Endothelial cell of umbilical vein (primary cell): ENCODE results near the gene CDC16. TPM values are rescaled to one million over a fixed set of nuclear protein-coding genes. Genes with fewer than 3 reads are reported as not detected.

Experiments
- Bru-seq: library from RNA; stranded (reverse); fragments of 400-500 nt; gene quantifications from one replicate; lab custom pipeline; 2021; lab: Mats Ljungman, UMichigan
- BruChase-seq, 2 experiments: library from RNA; stranded (reverse); fragments of 400-500 nt; gene quantifications; one replicate each; lab custom pipeline; 2021; lab: Mats Ljungman, UMichigan
- BruUV-seq: library from RNA; stranded (reverse); fragments of 400-500 nt; replicated peaks from 2 replicates; lab custom pipeline; 2021; lab: Mats Ljungman, UMichigan
- CTCF ChIA-PET: fragments of 300-600, 350-600 bp; sonication (Branson Sonifier 250); formaldehyde crosslinking; loops from one replicate; lab custom pipeline; 2021; ENCODE audit warnings: antibody characterized with exemption, inconsistent platforms; lab: Charles Lee
- POLR2A ChIA-PET: fragments of 300-600, 350-600 bp; sonication (Branson Sonifier 250); formaldehyde crosslinking; loops from one replicate; lab custom pipeline; 2021; ENCODE audit warnings: antibody characterized with exemption, inconsistent platforms; lab: Charles Lee
- DNase-seq: peaks from one replicate; pipeline ENCODE4 v3.0.0-alpha.2; 2011; ENCODE audit warnings: low read depth, low spot score
- FAIRE-seq: peaks from 2 replicates; lab custom pipeline; 2011; peaks lifted over from hg19 to GRCh38; lab: Jason Lieb, UNC
- H2AFZ ChIP-seq: 2 replicates; pipeline ENCODE4 v1.6.0; 2012; ENCODE audit warnings: low read depth, low read length, control low read depth, inconsistent platforms
- H3K27ac ChIP-seq: 2 replicates; pipeline ENCODE4 v1.5.1; 2011; ENCODE audit warnings: low read depth, mild to moderate bottlenecking, control low read depth, low read length, moderate library complexity; ENCODE audit not compliant: insufficient read depth
- H3K27me3 ChIP-seq, 2 experiments: 2 replicates each; pipeline versions ENCODE4 v1.6.0 to v1.6.1; 2011; ENCODE audit warnings: low read length in 2 of 2, mixed read lengths in 1 of 2; ENCODE audit not compliant: control insufficient read depth in 2 of 2, insufficient read depth in 2 of 2
- H3K36me3 ChIP-seq, 2 experiments: 2 replicates in 1 of 2; 3 replicates in 1 of 2; pipeline ENCODE4 v1.5.1; 2011; ENCODE audit warnings: low read length in 2 of 2, mild to moderate bottlenecking in 1 of 2, moderate library complexity in 1 of 2; ENCODE audit not compliant: control insufficient read depth in 2 of 2, insufficient read depth in 2 of 2; ENCODE audit errors: extremely low read depth in 1 of 2
- H3K4me1 ChIP-seq: 3 replicates; pipeline ENCODE4 v1.5.1; 2011; ENCODE audit warnings: mild to moderate bottlenecking, low read length; ENCODE audit not compliant: control insufficient read depth, insufficient read depth; ENCODE audit errors: extremely low read depth
- H3K4me2 ChIP-seq: 2 replicates; pipeline ENCODE4 v1.6.1; 2011; ENCODE audit warnings: low read length, control low read depth, mixed read lengths; ENCODE audit not compliant: insufficient read depth
- H3K4me3 ChIP-seq, 3 experiments: fragments of 200-600 bp in 1 of 3; sonication (generic), shearing (Covaris generic) in 1 of 3; replicated peaks in 1 of 3; 2 replicates each; pipeline ENCODE4 v1.5.1; 2011 to 2016; ENCODE audit warnings: control low read depth in 3 of 3, low read length in 3 of 3, mild to moderate bottlenecking in 2 of 3, inconsistent platforms in 1 of 3, low read depth in 1 of 3, moderate library complexity in 1 of 3; ENCODE audit not compliant: insufficient read depth in 1 of 3
- H3K79me2 ChIP-seq: 2 replicates; pipeline ENCODE4 v1.6.0; 2012; ENCODE audit warnings: low read length, inconsistent platforms; ENCODE audit not compliant: control insufficient read depth, insufficient read depth
- H3K9ac ChIP-seq: replicated peaks from 2 replicates; pipeline ENCODE3; 2011; ENCODE audit warnings: low read length, control low read depth; ENCODE audit not compliant: insufficient read depth; ENCODE audit errors: extremely low read depth
- H3K9me1 ChIP-seq: replicated peaks from 3 replicates; pipeline ENCODE4 v1.6.0; 2011; ENCODE audit warnings: mild to moderate bottlenecking, low read length; ENCODE audit not compliant: control insufficient read depth, insufficient read depth; ENCODE audit errors: extremely low read depth
- H3K9me3 ChIP-seq: replicated peaks from 2 replicates; pipeline ENCODE4 v1.5.1; 2012; ENCODE audit warnings: low read length, inconsistent platforms; ENCODE audit not compliant: control insufficient read depth, insufficient read depth
- H4K20me1 ChIP-seq: replicated peaks from 2 replicates; pipeline ENCODE3; 2011; ENCODE audit warnings: mild to moderate bottlenecking, low read length; ENCODE audit not compliant: control insufficient read depth, insufficient read depth; ENCODE audit errors: extremely low read depth
- EZH2 ChIP-seq: IDR thresholded peaks from 2 replicates; pipeline ENCODE4 v1.6.1; 2012; ENCODE audit warnings: borderline replicate concordance, low read depth, mild to moderate bottlenecking, moderate library complexity, low read length, inconsistent platforms; ENCODE audit not compliant: severe bottlenecking
- FOS ChIP-seq: IDR thresholded peaks from 2 replicates; pipeline ENCODE4 v1.6.1; 2011; ENCODE audit warnings: mild to moderate bottlenecking, low read length, moderate library complexity, borderline replicate concordance; ENCODE audit not compliant: insufficient read depth
- GATA2 ChIP-seq: IDR thresholded peaks from 2 replicates; pipeline ENCODE4 v1.7.0; 2011; ENCODE audit warnings: low read depth, mild to moderate bottlenecking, moderate library complexity, mixed read lengths, low read length; ENCODE audit not compliant: insufficient read length, insufficient read depth
- JUN ChIP-seq: IDR thresholded peaks from 2 replicates; pipeline ENCODE4 v1.6.1; 2011; ENCODE audit warnings: borderline replicate concordance, low read depth; ENCODE audit not compliant: insufficient read length, insufficient read depth
- MYC ChIP-seq: IDR thresholded peaks from one replicate; pipeline ENCODE4 v1.6.1; 2011; ENCODE audit warnings: mild to moderate bottlenecking, low read depth, low read length
- POLR2A ChIP-seq: IDR thresholded peaks from 2 replicates; pipeline ENCODE4 v1.6.1; 2012; ENCODE audit warnings: low read depth, mild to moderate bottlenecking, control low read depth, low read length
- POLR2AphosphoS5 ChIP-seq: IDR thresholded peaks from 2 replicates; pipeline ENCODE4 v1.6.1; 2012; ENCODE audit warnings: low read depth, mild to moderate bottlenecking, control low read depth, low read length, moderate library complexity; ENCODE audit not compliant: insufficient read depth
- dilution Hi-C: fragments of 300-500 bp; cut with MboI; formaldehyde crosslinking; loops from one replicate; pipeline ENCODE4 v1.15.0; 2019; ENCODE audit warnings: low sequenced_read_pairs; ENCODE audit not compliant: extremely low pct_ligation_motif_present
- intact Hi-C: fragments of 100-400 bp; cut with micrococcal nuclease; formaldehyde crosslinking; loops from one replicate; pipeline ENCODE4 v1.10.0; 2022
- long read RNA-seq: library from polyadenylated mRNA; stranded (forward); transcript quantifications from one replicate; pipeline ENCODE4 v2.0.0, GENCODE V29; 2021
- polyA minus RNA-seq, 3 experiments: library from RNA; depleted of rRNA, polyadenylated mRNA; stranded (reverse); fragments of >200 nt; gene quantifications; 1 replicate in 1 of 3; 2 replicates in 2 of 3; pipeline ENCODE4 v1.2.3, GENCODE V29; 2011
- polyA plus RNA-seq, 4 experiments: library from polyadenylated mRNA; depleted of rRNA in 3 of 4; stranded (reverse) in 3 of 4; unstranded in 1 of 4; fragments of >200 nt; gene quantifications; 2 replicates each; pipeline versions ENCODE4 v1.2.1 to v1.2.3, GENCODE V29; 2011 to 2012; ENCODE audit warnings: missing spikeins in 1 of 4
- total RNA-seq: library from RNA; stranded (reverse); gene quantifications from 2 replicates; pipeline ENCODE4 v1.2.3, GENCODE V29; 2021
- TF ChIP-seq, protein P1 (sequence below): IDR thresholded peaks from 2 replicates; pipeline ENCODE4 v1.6.1; 2011; ENCODE audit not compliant: insufficient read depth, insufficient read length
- TF ChIP-seq, protein P2 (sequence below), 2 donors: IDR thresholded peaks; 1 replicate in 1 of 2; 2 replicates in 1 of 2; pipeline ENCODE4 v1.5.1; 2011; ENCODE audit warnings: low read length in 2 of 2, mild to moderate bottlenecking in 2 of 2, moderate library complexity in 2 of 2, control low read depth in 1 of 2, inconsistent platforms in 1 of 2, low read depth in 1 of 2; ENCODE audit not compliant: insufficient read depth in 1 of 2; ENCODE audit errors: extremely low read depth in 1 of 2

CDC16 gene, protein sequence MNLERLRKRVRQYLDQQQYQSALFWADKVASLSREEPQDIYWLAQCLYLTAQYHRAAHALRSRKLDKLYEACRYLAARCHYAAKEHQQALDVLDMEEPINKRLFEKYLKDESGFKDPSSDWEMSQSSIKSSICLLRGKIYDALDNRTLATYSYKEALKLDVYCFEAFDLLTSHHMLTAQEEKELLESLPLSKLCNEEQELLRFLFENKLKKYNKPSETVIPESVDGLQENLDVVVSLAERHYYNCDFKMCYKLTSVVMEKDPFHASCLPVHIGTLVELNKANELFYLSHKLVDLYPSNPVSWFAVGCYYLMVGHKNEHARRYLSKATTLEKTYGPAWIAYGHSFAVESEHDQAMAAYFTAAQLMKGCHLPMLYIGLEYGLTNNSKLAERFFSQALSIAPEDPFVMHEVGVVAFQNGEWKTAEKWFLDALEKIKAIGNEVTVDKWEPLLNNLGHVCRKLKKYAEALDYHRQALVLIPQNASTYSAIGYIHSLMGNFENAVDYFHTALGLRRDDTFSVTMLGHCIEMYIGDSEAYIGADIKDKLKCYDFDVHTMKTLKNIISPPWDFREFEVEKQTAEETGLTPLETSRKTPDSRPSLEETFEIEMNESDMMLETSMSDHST
- total RNA-seq (77.1 and 83.3 TPM in 2 replicates), polyA plus RNA-seq (39.2 and 41.6 TPM in 2 replicates), polyA minus RNA-seq (60.6 and 68.8 TPM in 2 replicates), Bru-seq, nascent RNA (percentile 88 among the genes with signal in this experiment), BruChase-seq, experiment 1, labeled RNA remaining after a 6-hour chase (percentile 77 among the genes with signal in this experiment), BruChase-seq, experiment 2, labeled RNA remaining after a 2-hour chase (percentile 92 among the genes with signal in this experiment)
- 41.9 and 47.2 TPM in 2 replicates for polyA plus RNA-seq (2011; cell fraction: cytosol; rRNA removed)
- polyA plus RNA-seq (2011; cell fraction: nucleus; rRNA removed), result 164 and 183 TPM in 2 replicates
- 69.9 and 74.9 TPM in 2 replicates for polyA plus RNA-seq (2012)
- 20.4 TPM for polyA minus RNA-seq (2011; cell fraction: cytosol; rRNA and poly(A)+ RNA removed)
- 72.4 and 106 TPM in 2 replicates for polyA minus RNA-seq (2011; cell fraction: nucleus; rRNA and poly(A)+ RNA removed)
- long read RNA-seq, transcript CDC16-204 (19 exons, 2,211 nt), result major isoform, 28 of 87 reads
- long read RNA-seq, transcript CDC16-203 (18 exons, 2,203 nt), result minor isoform, 20 of 87 reads
- long read RNA-seq, partial matches to known transcripts, result 20 of 87 reads
- long read RNA-seq, other reads (novel, unspliced or antisense), result 15 of 87 reads

DNA sequence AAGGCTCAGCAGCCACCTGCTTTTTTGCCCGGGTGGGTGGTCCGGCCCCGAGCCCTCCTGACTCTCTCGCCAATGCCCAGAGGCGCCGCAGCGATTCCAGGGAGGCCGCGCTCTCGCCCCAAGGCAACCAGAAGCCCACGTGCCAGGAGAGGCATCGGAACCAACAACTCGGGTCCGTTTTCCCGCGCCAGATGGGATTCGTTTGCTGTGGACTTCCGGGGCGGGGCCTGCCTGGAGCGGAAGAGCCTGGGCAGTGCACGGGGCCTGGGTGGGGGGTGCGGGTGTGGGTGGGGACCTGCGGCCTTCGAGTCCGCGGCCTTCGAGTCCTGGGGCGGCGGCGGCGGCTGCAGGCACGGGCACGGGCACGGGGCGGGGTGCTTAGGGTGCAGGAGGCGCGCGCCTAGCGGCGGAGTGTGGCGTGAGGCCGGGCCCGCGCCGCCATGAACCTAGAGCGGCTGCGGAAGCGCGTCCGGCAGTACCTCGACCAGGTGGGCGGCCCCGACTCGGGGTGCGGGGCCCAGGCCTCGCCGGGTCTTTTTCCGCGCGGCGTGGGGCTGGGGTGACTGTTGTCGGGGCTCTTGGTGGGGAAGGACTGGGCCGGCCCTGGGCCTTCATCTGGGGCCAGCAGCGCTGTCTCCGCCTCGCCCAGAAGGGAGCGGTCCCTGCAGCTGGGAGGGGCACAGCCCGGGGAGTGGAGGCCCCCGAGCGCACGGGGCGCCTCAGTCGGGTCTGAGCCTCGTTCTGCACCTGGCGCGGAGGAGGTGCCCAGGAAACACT, at the start of gene CDC16:
Gene CDC16 (plus strand): TSS at position 253 of the 777 bp plus-strand sequence. CDS start 188 bp downstream, at position 441.
- peak; percentile 83 for FAIRE-seq
- intact Hi-C loops, result loop anchor here (2.0 kb wide), 1 partner anchor 284 kb away; no protein-coding TSS in a partner anchor
- H4K20me1 ChIP-seq, result no peaks in the 10 kb centered on the region
- H3K27me3 ChIP-seq, result peaks cover 14 to 21% of the 10 kb centered on the region in 2 experiments
- peak within 1 kb of the TSS; percentile 3 for H3K27ac ChIP-seq
- no peaks in the 10 kb centered on the region for H3K9me1 ChIP-seq
- POLR2A ChIA-PET, result no interaction called here
- peak within 1 kb of the TSS; percentile 35 for H3K9ac ChIP-seq
- H3K36me3 ChIP-seq, result peaks cover 12% of the 10 kb centered on the region in 2 experiments
- peaks cover 25% of the 10 kb centered on the region for H3K79me2 ChIP-seq
- BruUV-seq, result no TSS peak
- H3K4me1 ChIP-seq, result peaks cover 6% of the 10 kb centered on the region
- CTCF ChIA-PET, result no interaction called here
- no peak for TF ChIP-seq JUN
- no peak for TF ChIP-seq GATA2
- TF ChIP-seq, protein P1, sequence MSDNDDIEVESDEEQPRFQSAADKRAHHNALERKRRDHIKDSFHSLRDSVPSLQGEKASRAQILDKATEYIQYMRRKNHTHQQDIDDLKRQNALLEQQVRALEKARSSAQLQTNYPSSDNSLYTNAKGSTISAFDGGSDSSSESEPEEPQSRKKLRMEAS, result peak; percentile 91
- no peak for TF ChIP-seq EZH2
- TF ChIP-seq MYC, result peak; percentile 58
- peak; percentile 67 for TF ChIP-seq POLR2AphosphoS5
- no peak for TF ChIP-seq POLR2A
- TF ChIP-seq, protein P2, sequence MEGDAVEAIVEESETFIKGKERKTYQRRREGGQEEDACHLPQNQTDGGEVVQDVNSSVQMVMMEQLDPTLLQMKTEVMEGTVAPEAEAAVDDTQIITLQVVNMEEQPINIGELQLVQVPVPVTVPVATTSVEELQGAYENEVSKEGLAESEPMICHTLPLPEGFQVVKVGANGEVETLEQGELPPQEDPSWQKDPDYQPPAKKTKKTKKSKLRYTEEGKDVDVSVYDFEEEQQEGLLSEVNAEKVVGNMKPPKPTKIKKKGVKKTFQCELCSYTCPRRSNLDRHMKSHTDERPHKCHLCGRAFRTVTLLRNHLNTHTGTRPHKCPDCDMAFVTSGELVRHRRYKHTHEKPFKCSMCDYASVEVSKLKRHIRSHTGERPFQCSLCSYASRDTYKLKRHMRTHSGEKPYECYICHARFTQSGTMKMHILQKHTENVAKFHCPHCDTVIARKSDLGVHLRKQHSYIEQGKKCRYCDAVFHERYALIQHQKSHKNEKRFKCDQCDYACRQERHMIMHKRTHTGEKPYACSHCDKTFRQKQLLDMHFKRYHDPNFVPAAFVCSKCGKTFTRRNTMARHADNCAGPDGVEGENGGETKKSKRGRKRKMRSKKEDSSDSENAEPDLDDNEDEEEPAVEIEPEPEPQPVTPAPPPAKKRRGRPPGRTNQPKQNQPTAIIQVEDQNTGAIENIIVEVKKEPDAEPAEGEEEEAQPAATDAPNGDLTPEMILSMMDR (IDR thresholded peaks at IDR 0.05; ENCODE audit: extremely low read depth in 1 of 2, insufficient read depth in 1 of 2, low read depth in 1 of 2, low read length in 2 of 2), result peak in 1 of 2 donors; percentile 29
- TF ChIP-seq FOS, result no peak
- H2AFZ ChIP-seq, result peak within 1 kb of the TSS; percentile 95
- dilution Hi-C loops, result no loop called here
- H3K4me2 ChIP-seq, result peak within 1 kb of the TSS; percentile 89
- peak within 1 kb of the TSS; percentile 57 to 96 (median 85) for H3K4me3 ChIP-seq
- H3K9me3 ChIP-seq, result no peaks in the 10 kb centered on the region
- peak; percentile 76 for DNase-seq
